ENCODE measurements around the gene TFB2M. TPM values are rescaled to one million over a fixed set of nuclear protein-coding genes. Genes with fewer than 3 reads are reported as not detected.

The TFB2M gene
- polyA plus RNA-seq, 1 donor (not counting 4 experiments of a cell fraction or from before 2014, with no cell fraction given), result 28.6 TPM

GRCh38 chr1:246532519-246532918, 33.5 kb downstream of the TFB2M start:
- Histone ChIP-seq H3K27ac (ENCODE audit: control insufficient read depth, insufficient read depth, low read length) (no peak overlapping the region), H3K4me1 (ENCODE audit: control insufficient read depth, extremely low read depth, insufficient read depth, low read length) (no peaks in the 10 kb centered on the region), H3K36me3 (ENCODE audit: control insufficient read depth in 2 of 2, extremely low read depth in 1 of 2, insufficient read depth in 2 of 2, low read length in 2 of 2) (no peaks in the 10 kb centered on the region), H2AFZ (ENCODE audit: control insufficient read depth, low read length) (no peak overlapping the region), H4K20me1 (ENCODE audit: control insufficient read depth, extremely low read depth, insufficient read depth, low read length) (no peaks in the 10 kb centered on the region), H3K27me3 (ENCODE audit: control insufficient read depth, extremely low read depth, insufficient read depth, low read length) (no peaks in the 10 kb centered on the region), H3K79me2 (ENCODE audit: control insufficient read depth, insufficient read depth, low read length) (no peaks in the 10 kb centered on the region), H3K9me1 (ENCODE audit: control insufficient read depth, extremely low read depth, insufficient read depth, low read length) (no peaks in the 10 kb centered on the region), H3K9me3 (ENCODE audit: control insufficient read depth, low read depth, low read length) (peaks cover 6% of the 10 kb centered on the region), H3K9ac (ENCODE audit: control insufficient read depth, extremely low read depth, insufficient read depth, low read length) (no peak overlapping the region), H3K4me2 (ENCODE audit: control insufficient read depth, extremely low read depth, insufficient read depth, low read depth, low read length) (no peak overlapping the region), H3K4me3 (ENCODE audit: control insufficient read depth in 2 of 3, extremely low read depth in 1 of 3, insufficient read depth in 2 of 3, low read depth in 1 of 3, low read length in 3 of 3) (no peak overlapping the region)
- no peak for DNase-seq (ENCODE audit: low read depth, low spot score)
- no peak for FAIRE-seq
- dilution Hi-C loops (cut with MboI; ENCODE audit: extremely low pct_ligation_motif_present, low sequenced_read_pairs), result no loop called here
- TF ChIP-seq, protein P1, sequence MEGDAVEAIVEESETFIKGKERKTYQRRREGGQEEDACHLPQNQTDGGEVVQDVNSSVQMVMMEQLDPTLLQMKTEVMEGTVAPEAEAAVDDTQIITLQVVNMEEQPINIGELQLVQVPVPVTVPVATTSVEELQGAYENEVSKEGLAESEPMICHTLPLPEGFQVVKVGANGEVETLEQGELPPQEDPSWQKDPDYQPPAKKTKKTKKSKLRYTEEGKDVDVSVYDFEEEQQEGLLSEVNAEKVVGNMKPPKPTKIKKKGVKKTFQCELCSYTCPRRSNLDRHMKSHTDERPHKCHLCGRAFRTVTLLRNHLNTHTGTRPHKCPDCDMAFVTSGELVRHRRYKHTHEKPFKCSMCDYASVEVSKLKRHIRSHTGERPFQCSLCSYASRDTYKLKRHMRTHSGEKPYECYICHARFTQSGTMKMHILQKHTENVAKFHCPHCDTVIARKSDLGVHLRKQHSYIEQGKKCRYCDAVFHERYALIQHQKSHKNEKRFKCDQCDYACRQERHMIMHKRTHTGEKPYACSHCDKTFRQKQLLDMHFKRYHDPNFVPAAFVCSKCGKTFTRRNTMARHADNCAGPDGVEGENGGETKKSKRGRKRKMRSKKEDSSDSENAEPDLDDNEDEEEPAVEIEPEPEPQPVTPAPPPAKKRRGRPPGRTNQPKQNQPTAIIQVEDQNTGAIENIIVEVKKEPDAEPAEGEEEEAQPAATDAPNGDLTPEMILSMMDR (optimal IDR thresholded peaks at IDR 0.05 in 1 of 3, IDR thresholded peaks at IDR 0.05 in 1 of 3, conservative IDR thresholded peaks at IDR 0.05 in 1 of 3; ENCODE audit: extremely low read depth in 1 of 3, insufficient read depth in 2 of 3, low read length in 3 of 3), result no peak
- no peak for TF ChIP-seq EZH2 (IDR thresholded peaks at IDR 0.05; ENCODE audit: low read length)

DNA sequence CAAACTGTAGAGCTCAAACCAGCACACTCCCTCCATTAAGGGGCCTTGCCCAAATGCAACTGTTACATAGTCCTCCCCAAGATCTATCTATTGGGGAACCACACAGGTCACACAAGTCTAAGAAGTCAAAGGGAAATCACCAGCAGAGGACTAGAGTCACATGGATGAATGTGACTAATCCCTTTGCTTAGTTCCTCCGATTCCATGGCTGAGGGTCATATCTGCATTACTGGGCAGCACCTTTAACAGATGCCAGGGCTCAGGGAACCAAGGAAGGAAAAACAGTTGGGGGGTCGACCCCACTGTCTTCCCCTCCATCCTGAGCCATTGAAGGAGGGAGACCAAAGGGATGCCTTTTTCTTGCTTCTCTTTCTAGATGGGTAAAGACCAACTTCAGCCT, 35.6 kb downstream of the TFB2M start:
- Histone ChIP-seq H3K27ac (ENCODE audit: control insufficient read depth, insufficient read depth, low read length) (no peak overlapping the region), H3K36me3 (ENCODE audit: control insufficient read depth in 2 of 2, extremely low read depth in 1 of 2, insufficient read depth in 2 of 2, low read length in 2 of 2) (no peaks in the 10 kb centered on the region), H2AFZ (ENCODE audit: control insufficient read depth, low read length) (no peak overlapping the region), H3K9me1 (ENCODE audit: control insufficient read depth, extremely low read depth, insufficient read depth, low read length) (no peaks in the 10 kb centered on the region), H4K20me1 (ENCODE audit: control insufficient read depth, extremely low read depth, insufficient read depth, low read length) (no peaks in the 10 kb centered on the region), H3K79me2 (ENCODE audit: control insufficient read depth, insufficient read depth, low read length) (no peaks in the 10 kb centered on the region), H3K9ac (ENCODE audit: control insufficient read depth, extremely low read depth, insufficient read depth, low read length) (no peak overlapping the region), H3K4me2 (ENCODE audit: control insufficient read depth, extremely low read depth, insufficient read depth, low read depth, low read length) (no peak overlapping the region), H3K9me3 (ENCODE audit: control insufficient read depth, low read depth, low read length) (peaks cover 6% of the 10 kb centered on the region), H3K27me3 (ENCODE audit: control insufficient read depth, extremely low read depth, insufficient read depth, low read length) (no peaks in the 10 kb centered on the region), H3K4me1 (ENCODE audit: control insufficient read depth, extremely low read depth, insufficient read depth, low read length) (no peaks in the 10 kb centered on the region), H3K4me3 (ENCODE audit: control insufficient read depth in 2 of 3, extremely low read depth in 1 of 3, insufficient read depth in 2 of 3, low read depth in 1 of 3, low read length in 3 of 3) (no peak overlapping the region)
- FAIRE-seq (no peak), DNase-seq (ENCODE audit: low read depth, low spot score) (no peak)
- dilution Hi-C loops (cut with MboI; ENCODE audit: extremely low pct_ligation_motif_present, low sequenced_read_pairs), result no loop called here
- TF ChIP-seq, protein P1 (optimal IDR thresholded peaks at IDR 0.05 in 1 of 3, IDR thresholded peaks at IDR 0.05 in 1 of 3, conservative IDR thresholded peaks at IDR 0.05 in 1 of 3; ENCODE audit: extremely low read depth in 1 of 3, insufficient read depth in 2 of 3, low read length in 3 of 3), result no peak
- TF ChIP-seq EZH2 (IDR thresholded peaks at IDR 0.05; ENCODE audit: low read length), result no peak
